Measurements from ENCODE around the gene PRRX1. TPM values are rescaled to one million over a fixed set of nuclear protein-coding genes. Genes with fewer than 3 reads are reported as not detected.

PRRX1 gene
- total and polyA plus RNA-seq, 9 donors = 31.2 to 80.3 (median 60.8) TPM

- intact Hi-C loops (cut with DNase I) = loop anchor here in 3 of 4 donors (10.0 kb wide), 3 partner anchors 84 to 454 kb away; no protein-coding TSS in a partner anchor
Observed at GRCh38 chr1:170669107-170669445, 5.1 kb downstream of the PRRX1 start.

DNA sequence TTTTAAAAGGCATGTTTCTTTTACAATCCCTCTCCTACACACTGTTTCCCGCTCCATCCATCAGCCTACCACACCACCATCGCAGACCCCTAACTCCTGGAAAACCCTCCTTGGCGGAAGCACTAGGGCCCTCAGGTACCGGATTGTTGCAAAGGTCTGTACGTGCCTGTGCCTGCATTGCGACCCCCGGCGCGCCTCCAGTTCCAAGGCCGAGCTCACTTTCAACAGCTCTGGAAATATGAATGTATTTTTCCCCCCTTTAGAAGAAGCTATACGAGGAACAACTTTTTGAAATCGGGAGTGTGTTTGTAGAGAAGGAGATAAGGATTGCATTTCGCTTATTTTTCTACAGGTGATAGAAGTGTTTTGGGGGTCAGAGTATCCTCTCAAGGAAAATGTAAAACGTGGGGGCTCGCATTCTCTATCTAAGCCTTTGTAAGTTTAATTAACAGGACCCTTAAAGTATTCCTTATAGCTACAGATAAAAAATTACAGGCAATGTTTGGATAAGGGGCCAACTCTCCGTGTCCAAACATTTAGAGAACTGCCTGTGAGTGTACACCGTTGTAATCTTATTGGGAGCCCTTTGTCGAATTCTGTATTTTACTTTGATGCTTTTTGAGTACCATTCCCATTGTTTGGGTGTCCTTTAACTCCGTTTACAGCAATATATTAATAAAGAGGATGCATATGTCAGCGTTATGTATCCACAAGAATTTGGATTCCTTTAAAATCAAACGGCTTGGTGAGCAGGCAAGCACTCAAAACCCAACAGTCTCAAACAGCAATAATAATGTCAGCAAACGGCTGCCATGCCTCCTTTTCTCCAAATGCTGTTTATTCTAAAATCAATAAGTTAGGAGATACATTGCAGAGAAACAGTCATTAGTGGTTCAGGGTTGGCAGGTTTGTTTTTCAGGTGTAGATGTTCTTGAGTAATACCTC is 5.9 kb downstream of the PRRX1 start:
- 66 to 86% (median 84%) methylated on average over 22 of the region's 22 CpGs for WGBS, 3 donors
- H3K4me1 ChIP-seq (ENCODE audit: insufficient read depth) = peaks cover 2% of the 10 kb centered on the region
- no peaks in the 10 kb centered on the region for H3K9me3 ChIP-seq
- H3K27ac ChIP-seq = no peak overlapping the region
- TF ChIP-seq, protein P1, sequence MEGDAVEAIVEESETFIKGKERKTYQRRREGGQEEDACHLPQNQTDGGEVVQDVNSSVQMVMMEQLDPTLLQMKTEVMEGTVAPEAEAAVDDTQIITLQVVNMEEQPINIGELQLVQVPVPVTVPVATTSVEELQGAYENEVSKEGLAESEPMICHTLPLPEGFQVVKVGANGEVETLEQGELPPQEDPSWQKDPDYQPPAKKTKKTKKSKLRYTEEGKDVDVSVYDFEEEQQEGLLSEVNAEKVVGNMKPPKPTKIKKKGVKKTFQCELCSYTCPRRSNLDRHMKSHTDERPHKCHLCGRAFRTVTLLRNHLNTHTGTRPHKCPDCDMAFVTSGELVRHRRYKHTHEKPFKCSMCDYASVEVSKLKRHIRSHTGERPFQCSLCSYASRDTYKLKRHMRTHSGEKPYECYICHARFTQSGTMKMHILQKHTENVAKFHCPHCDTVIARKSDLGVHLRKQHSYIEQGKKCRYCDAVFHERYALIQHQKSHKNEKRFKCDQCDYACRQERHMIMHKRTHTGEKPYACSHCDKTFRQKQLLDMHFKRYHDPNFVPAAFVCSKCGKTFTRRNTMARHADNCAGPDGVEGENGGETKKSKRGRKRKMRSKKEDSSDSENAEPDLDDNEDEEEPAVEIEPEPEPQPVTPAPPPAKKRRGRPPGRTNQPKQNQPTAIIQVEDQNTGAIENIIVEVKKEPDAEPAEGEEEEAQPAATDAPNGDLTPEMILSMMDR (IDR thresholded peaks at IDR 0.05) = no peak
- intact Hi-C loops (cut with DNase I) = loop anchor here in 3 of 4 donors (10.0 kb wide), 3 partner anchors 85 to 455 kb away; no protein-coding TSS in a partner anchor
- H3K36me3 ChIP-seq = no peaks in the 10 kb centered on the region
- H3K4me3 ChIP-seq = peak overlapping the region; percentile 4
- no peak for DNase-seq
- H3K27me3 ChIP-seq = no peaks in the 10 kb centered on the region

More at GRCh38 chr1:170669107-170669445, 5.1 kb downstream of the PRRX1 start:
- Histone ChIP-seq H3K27me3 (no peaks in the 10 kb centered on the region), H3K9me3 (no peaks in the 10 kb centered on the region), H3K4me3 (peak overlapping the region; percentile 21), H3K4me1 (ENCODE audit: insufficient read depth) (peaks cover 2% of the 10 kb centered on the region), H3K36me3 (no peaks in the 10 kb centered on the region), H3K27ac (no peak overlapping the region)
- DNase-seq = no peak
- 54 to 80% (median 79%) methylated on average over 8 of the region's 8 CpGs for WGBS, 3 donors
- TF ChIP-seq POLR2A (IDR thresholded peaks at IDR 0.05) (no peak), EP300 (IDR thresholded peaks at IDR 0.05) (no peak)
- TF ChIP-seq, protein P1 (IDR thresholded peaks at IDR 0.05) = no peak

- WGBS, 3 donors = 47 to 71% (median 68%) methylated on average over 29 of the region's 29 CpGs
- Histone ChIP-seq H3K36me3 (no peaks in the 10 kb centered on the region), H3K9me3 (no peaks in the 10 kb centered on the region), H3K27ac (no peak overlapping the region), H3K4me3 (no peak overlapping the region), H3K27me3 (no peaks in the 10 kb centered on the region), H3K4me1 (ENCODE audit: insufficient read depth) (no peaks in the 10 kb centered on the region)
- intact Hi-C loops (cut with DNase I) = no loop called here
- no peak for TF ChIP-seq EP300 (IDR thresholded peaks at IDR 0.05)
- TF ChIP-seq, protein P1 (IDR thresholded peaks at IDR 0.05) = no peak
- TF ChIP-seq POLR2A (IDR thresholded peaks at IDR 0.05) = no peak
- DNase-seq = peak in 4 of 5 donors; percentile 31 to 51 (median 41)
Observed at GRCh38 chr1:170670802-170671628, 7.1 kb downstream of the PRRX1 start.

- Histone ChIP-seq H3K4me1 (ENCODE audit: insufficient read depth) (no peaks in the 10 kb centered on the region), H3K36me3 (no peaks in the 10 kb centered on the region), H3K27ac (no peak overlapping the region), H3K9me3 (no peaks in the 10 kb centered on the region), H3K4me3 (no peak overlapping the region), H3K27me3 (no peaks in the 10 kb centered on the region)
- DNase-seq = no peak
- no peak for TF ChIP-seq POLR2A (IDR thresholded peaks at IDR 0.05)
- intact Hi-C loops (cut with DNase I) = no loop called here
- 87 to 90% (median 88%) methylated on average over 4 of the region's 4 CpGs for WGBS, 3 donors
Observed at GRCh38 chr1:170671629-170671963, 7.7 kb downstream of the PRRX1 start.

Measured in ovary (tissue), 9 donors.